Measurements from ENCODE around the gene CUX1. TPM values are rescaled to one million over a fixed set of nuclear protein-coding genes. Genes with fewer than 3 reads are reported as not detected.

Gene CUX1
- total RNA-seq, 2 experiments from 2014 or later = 20.2 to 20.4 TPM

DNA sequence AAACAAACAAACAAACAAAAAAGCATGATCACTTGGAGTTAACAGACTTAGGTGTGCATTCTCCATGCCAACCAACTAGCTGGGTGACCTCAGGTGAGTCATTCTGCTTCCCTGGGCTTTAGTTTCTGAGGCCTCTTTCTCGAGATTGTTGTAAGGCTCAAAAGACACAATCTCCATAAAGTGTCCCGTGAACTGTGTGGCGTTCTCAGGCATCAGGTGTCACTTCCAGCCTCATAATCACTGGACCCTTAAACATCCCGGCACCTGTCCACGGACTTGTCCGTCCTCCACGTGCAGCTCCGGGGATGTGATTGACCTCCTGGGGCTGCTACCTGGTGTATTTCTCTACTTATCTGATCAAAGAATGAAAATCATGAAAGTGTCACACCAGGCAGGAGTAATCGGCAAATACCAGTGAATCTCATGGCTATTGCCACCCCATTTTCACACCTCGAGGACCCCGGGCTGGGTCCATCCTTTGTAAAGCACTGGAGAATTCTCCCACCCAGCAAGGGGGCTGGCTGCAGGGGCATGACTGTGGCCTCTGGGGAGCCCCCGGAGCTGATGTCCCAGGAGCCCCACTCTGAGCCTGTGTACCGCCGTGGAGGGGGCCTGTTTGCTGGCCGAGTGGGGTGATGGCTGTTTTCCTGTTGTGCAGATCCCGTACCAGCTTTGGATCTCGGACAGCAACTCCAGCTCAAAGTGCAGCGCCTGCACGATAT is 279.4 kb downstream of the CUX1 start:
- Mint-ChIP-seq H3K27me3 (no peaks in the 10 kb centered on the region), H3K9me3 (no peaks in the 10 kb centered on the region), H3K27ac (no peak overlapping the region), H3K4me3 (no peak overlapping the region), H3K36me3 (ENCODE audit: low read depth) (peaks cover 2% of the 10 kb centered on the region), H3K4me1 (ENCODE audit: low read depth) (no peaks in the 10 kb centered on the region)
- POLR2A ChIA-PET = no interaction called here
- CTCF ChIA-PET = no interaction called here
- TF ChIP-seq, protein P1, sequence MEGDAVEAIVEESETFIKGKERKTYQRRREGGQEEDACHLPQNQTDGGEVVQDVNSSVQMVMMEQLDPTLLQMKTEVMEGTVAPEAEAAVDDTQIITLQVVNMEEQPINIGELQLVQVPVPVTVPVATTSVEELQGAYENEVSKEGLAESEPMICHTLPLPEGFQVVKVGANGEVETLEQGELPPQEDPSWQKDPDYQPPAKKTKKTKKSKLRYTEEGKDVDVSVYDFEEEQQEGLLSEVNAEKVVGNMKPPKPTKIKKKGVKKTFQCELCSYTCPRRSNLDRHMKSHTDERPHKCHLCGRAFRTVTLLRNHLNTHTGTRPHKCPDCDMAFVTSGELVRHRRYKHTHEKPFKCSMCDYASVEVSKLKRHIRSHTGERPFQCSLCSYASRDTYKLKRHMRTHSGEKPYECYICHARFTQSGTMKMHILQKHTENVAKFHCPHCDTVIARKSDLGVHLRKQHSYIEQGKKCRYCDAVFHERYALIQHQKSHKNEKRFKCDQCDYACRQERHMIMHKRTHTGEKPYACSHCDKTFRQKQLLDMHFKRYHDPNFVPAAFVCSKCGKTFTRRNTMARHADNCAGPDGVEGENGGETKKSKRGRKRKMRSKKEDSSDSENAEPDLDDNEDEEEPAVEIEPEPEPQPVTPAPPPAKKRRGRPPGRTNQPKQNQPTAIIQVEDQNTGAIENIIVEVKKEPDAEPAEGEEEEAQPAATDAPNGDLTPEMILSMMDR (IDR thresholded peaks at IDR 0.05) = no peak
- no peak for DNase-seq
- intact Hi-C loops (cut with micrococcal nuclease) = no loop called here
- no peak for ATAC-seq

DNA sequence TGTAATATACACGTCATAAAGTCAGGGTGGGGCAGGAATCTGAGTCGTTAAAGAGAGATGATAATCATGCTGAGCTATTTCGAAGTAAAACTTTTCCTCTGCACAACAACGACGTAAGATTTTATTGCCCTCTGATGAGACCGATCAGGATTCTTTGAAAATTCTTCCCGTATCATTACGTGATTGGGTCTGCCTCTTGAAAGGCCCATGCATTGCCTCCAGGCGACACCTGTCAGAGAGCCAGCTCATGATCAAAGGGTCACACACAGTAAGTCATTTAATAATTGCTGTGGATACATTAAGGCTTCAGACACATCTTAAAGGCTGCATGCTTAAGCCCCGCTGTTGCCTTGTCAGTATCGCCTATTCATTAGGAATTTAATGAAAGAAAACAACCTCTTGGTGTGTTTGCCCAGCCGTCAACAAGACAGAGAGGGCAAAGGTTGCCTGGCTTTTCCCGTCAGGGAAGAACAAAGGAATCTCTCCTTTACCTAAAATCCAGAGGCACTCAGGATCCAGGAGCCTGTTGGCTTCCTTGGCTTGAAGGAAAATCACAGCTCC is 280.3 kb downstream of the CUX1 start:
- ChIA-PET CTCF (no interaction called here), POLR2A (no interaction called here)
- Mint-ChIP-seq H3K36me3 (ENCODE audit: low read depth) (no peaks in the 10 kb centered on the region), H3K9me3 (no peaks in the 10 kb centered on the region), H3K27ac (no peak overlapping the region), H3K4me1 (ENCODE audit: low read depth) (no peaks in the 10 kb centered on the region), H3K4me3 (no peak overlapping the region), H3K27me3 (no peaks in the 10 kb centered on the region)
- TF ChIP-seq, protein P1 (IDR thresholded peaks at IDR 0.05) = no peak
- no peak for DNase-seq
- no peak for ATAC-seq
- intact Hi-C loops (cut with micrococcal nuclease) = no loop called here

DNA sequence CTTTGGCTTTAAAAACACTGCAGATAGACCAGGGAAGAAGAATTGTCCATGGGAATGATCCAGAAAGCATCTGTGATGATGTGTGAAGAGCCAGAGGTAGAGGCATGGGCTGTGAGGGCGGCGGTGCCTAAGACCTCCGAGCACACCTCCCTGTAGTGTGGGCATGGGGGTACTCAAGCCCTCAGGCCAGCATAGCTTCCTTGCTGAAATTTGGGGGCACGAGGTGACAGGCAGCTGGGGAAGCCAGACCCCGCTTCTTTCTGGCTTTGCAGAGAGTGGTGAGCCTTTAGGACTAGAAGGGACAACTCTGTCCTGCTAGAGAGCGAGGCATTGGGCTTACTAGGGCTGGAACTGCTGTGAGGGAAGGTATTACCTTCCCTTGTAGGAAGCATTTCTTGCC is 281.6 kb downstream of the CUX1 start:
- H3K4me3 Mint-ChIP-seq = no peak overlapping the region
- no peaks in the 10 kb centered on the region for H3K4me1 Mint-ChIP-seq (ENCODE audit: low read depth)
- intact Hi-C loops (cut with micrococcal nuclease) = no loop called here
- H3K9me3 Mint-ChIP-seq = no peaks in the 10 kb centered on the region
- TF ChIP-seq, protein P1 (IDR thresholded peaks at IDR 0.05) = no peak
- no peaks in the 10 kb centered on the region for H3K27me3 Mint-ChIP-seq
- no peaks in the 10 kb centered on the region for H3K36me3 Mint-ChIP-seq (ENCODE audit: low read depth)
- POLR2A ChIA-PET = no interaction called here
- no peak overlapping the region for H3K27ac Mint-ChIP-seq
- DNase-seq (no peak), ATAC-seq (no peak)
- CTCF ChIA-PET = no interaction called here

DNA sequence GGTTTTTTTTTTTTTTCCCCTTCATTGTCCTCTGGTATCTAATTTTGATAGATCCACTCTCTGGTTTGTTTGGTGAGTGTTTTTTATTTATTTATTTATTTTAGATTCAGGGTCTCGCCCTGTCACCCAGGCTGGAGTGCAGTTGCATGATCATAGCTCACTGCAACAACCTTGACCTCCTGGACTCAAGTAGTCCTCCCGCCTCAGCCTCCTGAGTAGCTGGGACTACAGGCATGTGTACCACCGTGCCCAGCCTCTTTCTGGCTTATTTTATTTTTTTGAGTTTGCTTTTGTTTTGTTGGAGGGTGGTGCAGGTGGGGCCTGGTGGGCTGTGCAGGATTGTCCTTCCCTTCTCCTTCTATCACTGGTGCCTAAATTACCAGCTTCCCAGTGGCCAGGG is 282.0 kb downstream of the CUX1 start:
- POLR2A ChIA-PET = no interaction called here
- TF ChIP-seq, protein P1 (IDR thresholded peaks at IDR 0.05) = no peak
- intact Hi-C loops (cut with micrococcal nuclease) = no loop called here
- Mint-ChIP-seq H3K27ac (no peak overlapping the region), H3K27me3 (no peaks in the 10 kb centered on the region), H3K4me1 (ENCODE audit: low read depth) (no peaks in the 10 kb centered on the region), H3K9me3 (no peaks in the 10 kb centered on the region), H3K36me3 (ENCODE audit: low read depth) (no peaks in the 10 kb centered on the region), H3K4me3 (no peak overlapping the region)
- CTCF ChIA-PET = no interaction called here
- ATAC-seq = no peak
- DNase-seq = no peak

DNA sequence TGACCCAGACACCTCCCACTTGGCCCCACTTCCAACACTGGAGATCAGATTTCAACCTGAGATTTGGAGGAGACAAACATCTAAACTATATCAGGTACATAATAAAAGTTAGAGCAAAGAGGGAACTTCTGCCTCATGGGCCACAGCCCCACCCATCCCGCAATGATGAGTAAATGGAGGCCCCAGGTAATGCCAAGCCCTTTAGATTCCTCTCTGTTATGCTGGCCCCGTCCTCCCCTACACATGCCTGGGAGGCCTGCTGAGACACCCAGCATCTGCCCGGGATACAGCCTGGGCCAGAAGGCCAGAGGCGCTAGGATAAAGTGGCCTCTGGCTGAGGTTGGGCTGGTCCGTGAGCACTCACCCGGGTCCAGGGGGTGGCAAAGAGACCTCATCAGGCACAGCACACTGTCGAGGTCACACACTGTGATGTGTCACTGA is 283.7 kb downstream of the CUX1 start:
- CTCF ChIA-PET = no interaction called here

More for the DNA sequence above, 283.7 kb downstream of the CUX1 start:
- Mint-ChIP-seq H3K36me3 (ENCODE audit: low read depth) (peaks cover 6% of the 10 kb centered on the region), H3K4me1 (ENCODE audit: low read depth) (no peaks in the 10 kb centered on the region), H3K27ac (no peak overlapping the region), H3K27me3 (no peaks in the 10 kb centered on the region), H3K4me3 (no peak overlapping the region), H3K9me3 (no peaks in the 10 kb centered on the region)
- intact Hi-C loops (cut with micrococcal nuclease) = no loop called here
- ATAC-seq (no peak), DNase-seq (no peak)
- POLR2A ChIA-PET = no interaction called here
- TF ChIP-seq, protein P1 (IDR thresholded peaks at IDR 0.05) = no peak

Measured in activated CD8-positive, alpha-beta T cell treated with anti-CD3 and anti-CD28 coated beads for 36 hours (primary cell).